GM08714 (cell line): ENCODE data around the gene SENP8.

Experiments used
- H3K4me3 ChIP-seq: fragments of 200-500 bp; sonication (Bioruptor generic); 2 replicates; pipeline ENCODE4 v1.5.1; 2014; ENCODE audit warnings: mild to moderate bottlenecking, low read length, inconsistent platforms
- ZNF274 ChIP-seq: IDR thresholded peaks from 2 replicates; pipeline ENCODE4 v1.6.1; 2012; ENCODE audit warnings: mild to moderate bottlenecking, low read depth, low read length

The SENP8 gene

DNA sequence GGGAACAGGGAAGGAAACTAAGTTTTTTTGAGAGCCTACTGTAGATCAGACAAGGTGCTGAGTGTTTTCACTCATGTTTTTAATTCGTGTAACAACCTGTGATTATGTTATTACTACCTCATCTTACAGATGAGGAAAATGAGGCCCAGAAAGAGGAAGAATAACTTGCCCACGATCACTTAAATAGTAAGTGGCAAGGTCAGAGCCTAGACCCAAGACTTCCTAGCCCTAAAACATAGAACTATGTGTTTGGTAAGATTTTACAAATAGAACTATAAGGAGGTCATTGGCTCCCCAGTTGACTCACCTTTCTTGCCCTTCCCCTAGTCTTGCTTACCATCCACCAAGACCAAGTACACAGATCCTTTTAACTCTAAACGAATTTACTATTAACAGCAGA, 13.7 kb downstream of the SENP8 start:
- no peak for TF ChIP-seq ZNF274
- H3K4me3 ChIP-seq = no peak overlapping the region

DNA sequence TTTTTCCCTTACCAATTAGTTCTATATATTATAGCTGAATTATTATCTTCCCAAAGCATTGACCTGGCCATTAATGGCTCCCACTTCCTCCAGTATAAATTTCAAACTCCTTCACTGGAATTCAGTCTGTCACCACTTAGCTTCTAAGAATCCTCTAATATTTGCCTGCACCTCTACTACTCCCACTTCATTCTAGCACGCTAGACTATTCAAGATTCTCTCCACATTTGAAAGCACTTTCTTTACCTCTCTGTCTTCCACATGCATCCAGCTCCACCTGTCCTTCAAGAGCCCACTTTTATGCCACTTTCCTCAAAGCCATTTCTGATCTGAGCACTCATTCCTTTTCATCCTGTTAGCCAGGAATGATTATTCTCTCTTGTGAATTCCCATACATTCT, 15.0 kb downstream of the SENP8 start:
- no peak for TF ChIP-seq ZNF274
- H3K4me3 ChIP-seq = no peak overlapping the region

DNA sequence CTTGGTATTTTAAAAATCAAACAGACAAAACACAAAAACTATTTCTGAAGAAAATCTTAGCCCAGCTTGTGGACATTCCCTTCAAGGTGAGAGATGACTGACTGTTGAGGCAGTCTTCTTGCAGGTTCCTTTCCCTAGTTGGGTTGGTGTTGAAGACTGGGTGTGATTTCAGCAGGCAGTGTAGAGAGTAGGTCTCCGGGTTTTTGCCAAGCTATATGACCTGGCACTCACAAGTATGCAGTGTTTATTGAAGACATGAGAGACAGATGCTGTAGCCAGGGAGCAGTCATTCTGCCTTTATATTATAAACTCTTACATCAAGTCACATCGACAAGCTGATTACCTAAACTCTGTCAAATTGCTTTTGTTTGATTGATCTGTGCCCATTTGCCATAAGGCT, 17.5 kb downstream of the SENP8 start:
- no peak for TF ChIP-seq ZNF274
- H3K4me3 ChIP-seq = no peak overlapping the region

DNA sequence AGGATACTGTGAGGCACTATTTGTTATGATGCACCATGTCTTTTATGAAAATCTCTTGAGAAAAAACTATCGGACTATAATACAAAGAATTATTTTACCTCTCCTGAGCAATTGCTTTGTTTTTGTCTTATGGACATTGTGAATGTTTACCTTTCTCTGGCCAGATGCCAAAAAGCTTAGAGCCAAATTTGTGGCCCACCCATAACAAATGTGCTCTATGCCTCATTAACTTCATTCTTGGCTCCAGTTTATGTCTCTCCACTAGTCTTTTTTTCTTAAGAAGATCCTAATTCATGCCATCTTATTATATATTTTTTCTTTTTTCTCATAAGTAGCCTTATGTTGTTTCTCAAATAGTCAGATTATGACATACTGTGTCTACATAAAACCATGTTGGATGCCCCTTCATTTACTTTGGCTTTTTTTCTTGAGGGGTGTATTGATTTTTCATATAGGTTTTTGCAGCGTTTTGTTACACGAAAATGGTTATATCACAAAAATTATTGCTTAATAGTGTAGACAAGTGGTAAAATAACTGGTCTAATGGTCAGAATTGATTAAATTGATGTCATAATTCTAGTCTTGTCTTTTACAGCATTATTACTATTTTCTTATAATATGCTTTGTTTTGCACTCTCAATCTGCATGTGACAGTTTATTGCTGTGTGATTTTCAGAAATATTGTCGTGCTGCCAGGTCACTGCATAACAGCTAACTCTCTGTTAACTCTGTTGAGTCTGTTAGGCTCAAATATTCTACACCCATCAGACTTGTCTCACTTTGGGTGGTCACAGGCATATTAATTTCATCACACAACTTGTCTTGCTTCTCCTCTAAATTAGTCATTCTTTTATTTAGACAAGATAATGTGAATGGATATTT, 18.2 kb downstream of the SENP8 start:
- H3K4me3 ChIP-seq = no peak overlapping the region
- no peak for TF ChIP-seq ZNF274

DNA sequence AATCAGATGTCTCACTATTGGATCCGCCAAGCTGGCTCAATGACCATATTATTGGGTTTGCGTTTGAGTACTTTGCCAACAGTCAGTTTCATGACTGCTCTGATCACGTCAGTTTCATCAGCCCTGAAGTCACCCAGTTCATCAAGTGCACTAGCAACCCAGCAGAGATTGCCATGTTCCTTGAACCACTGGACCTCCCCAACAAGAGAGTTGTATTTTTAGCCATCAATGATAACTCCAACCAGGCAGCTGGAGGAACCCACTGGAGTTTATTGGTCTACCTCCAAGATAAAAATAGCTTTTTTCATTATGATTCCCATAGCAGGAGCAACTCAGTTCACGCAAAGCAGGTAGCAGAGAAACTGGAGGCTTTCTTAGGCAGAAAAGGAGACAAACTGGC, 21.5 kb downstream of the SENP8 start:
- no peak for TF ChIP-seq ZNF274
- no peak overlapping the region for H3K4me3 ChIP-seq

DNA sequence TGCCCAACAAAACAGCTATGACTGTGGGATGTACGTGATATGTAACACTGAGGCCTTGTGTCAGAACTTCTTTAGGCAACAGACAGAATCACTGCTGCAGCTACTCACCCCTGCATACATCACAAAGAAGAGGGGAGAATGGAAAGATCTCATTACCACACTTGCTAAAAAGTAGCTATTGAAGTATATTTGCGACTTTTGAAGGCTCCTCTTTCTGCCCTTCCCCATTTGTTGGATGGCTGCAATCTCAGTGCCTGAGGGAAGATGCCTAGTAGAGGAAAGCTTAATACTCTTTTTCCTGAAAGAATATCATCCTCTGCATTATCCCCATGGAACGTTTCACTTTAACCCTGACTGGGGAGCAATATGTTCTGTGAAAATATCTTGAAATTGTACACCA, 21.9 kb downstream of the SENP8 start:
- H3K4me3 ChIP-seq = no peak overlapping the region
- TF ChIP-seq ZNF274 = no peak

DNA sequence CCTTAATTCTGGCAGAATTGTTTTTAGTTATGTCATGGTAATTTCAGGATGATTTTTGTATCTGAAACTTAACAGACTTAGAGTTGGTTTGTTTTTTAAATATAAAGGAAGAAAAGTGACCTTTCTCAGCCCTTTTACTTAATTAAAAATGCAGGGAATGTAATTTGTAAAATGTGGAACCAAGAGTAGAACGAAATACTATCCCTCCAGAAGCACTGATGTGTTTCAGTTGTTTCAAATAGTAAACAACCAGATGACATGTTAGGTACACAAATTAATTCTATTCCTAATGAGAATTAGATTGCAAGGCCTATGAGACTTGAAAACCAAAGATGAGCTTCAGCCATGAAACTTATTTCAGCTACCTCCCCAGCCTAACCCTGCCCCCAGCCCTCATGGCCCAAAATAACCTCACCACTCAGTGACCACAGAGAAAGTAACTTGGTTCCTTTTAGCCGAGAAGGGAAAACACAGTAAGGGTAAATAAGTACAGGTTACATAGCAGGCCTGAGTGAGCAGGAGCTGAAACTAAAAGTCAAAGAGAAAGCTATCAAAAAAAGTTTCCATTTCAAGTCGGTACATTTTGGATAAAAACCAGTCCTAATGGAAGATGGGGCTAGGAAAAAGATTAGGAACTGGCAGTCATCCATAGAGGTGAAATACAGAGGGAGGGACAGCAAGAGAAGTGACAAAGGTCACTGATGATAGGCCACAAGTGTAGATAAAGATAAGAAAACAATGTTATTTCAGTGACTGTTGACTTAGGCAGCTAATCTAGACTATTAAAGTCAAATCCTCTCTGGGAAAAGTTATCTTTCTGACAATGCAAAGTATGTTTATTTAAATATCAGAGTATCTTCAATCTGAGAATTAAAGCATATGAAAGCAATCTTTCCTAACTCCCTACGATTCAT, 23.2 kb downstream of the SENP8 start:
- TF ChIP-seq ZNF274 = no peak
- H3K4me3 ChIP-seq = peak overlapping the region; percentile 46; the same call in 1 of the 2 replicates

DNA sequence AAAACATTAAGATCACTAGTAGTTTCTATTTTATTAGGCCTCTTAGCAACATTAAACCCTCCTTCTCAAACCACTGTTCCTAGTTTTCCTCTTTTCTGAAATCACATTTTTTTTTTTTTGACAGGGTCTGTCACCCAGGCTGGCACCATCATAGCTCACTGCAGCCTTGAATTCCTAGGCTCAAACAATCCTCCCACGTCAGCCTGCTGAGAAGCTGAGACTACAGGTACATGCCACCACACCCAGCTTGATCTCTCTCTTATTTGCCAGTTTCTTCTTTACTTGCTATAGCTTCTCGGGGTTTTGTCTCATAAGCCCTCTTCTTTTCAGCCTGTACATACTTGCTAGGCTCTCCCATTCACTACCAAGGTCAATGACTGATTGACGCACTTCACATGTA, 28.0 kb downstream of the SENP8 start:
- H3K4me3 ChIP-seq = no peak overlapping the region
- TF ChIP-seq ZNF274 = no peak

DNA sequence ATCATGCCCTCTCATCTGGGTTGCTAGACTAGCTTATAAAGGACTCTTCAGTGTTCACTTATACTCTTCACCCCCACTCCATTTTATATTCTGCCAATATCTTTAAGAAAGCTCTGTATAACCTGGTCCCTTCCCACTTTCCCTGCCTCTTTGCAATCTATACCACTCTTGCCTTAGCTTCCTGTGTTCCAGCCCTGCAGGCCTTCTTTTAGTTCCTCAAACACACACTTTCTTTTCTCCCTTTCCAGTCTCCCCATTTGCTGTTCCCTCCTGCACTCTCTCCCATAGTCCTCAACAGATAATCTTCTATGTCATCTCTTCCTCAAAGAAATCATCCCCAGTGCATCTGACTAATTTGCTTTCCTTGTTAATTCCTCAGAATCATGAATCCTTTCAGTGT, 28.7 kb downstream of the SENP8 start:
- TF ChIP-seq ZNF274 = no peak
- H3K4me3 ChIP-seq = no peak overlapping the region

DNA sequence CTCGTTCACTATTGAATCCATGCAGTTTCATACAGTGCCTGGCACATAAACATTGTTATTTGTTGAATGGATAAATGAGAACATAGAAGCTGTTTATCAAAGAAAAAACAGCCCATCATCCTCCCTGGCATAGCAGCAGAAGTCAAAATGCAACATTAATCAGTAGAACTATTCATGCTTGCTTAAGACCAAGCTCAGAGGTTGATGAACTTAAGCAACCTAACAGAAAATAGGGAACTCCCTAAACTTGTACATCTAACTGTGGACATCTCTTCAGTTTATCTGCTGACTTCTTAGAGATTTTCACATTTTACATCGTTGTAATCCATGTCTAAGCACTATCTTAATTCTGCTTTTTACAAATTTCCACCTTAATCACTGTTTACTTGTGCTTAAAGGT, 29.2 kb downstream of the SENP8 start:
- no peak overlapping the region for H3K4me3 ChIP-seq
- no peak for TF ChIP-seq ZNF274

DNA sequence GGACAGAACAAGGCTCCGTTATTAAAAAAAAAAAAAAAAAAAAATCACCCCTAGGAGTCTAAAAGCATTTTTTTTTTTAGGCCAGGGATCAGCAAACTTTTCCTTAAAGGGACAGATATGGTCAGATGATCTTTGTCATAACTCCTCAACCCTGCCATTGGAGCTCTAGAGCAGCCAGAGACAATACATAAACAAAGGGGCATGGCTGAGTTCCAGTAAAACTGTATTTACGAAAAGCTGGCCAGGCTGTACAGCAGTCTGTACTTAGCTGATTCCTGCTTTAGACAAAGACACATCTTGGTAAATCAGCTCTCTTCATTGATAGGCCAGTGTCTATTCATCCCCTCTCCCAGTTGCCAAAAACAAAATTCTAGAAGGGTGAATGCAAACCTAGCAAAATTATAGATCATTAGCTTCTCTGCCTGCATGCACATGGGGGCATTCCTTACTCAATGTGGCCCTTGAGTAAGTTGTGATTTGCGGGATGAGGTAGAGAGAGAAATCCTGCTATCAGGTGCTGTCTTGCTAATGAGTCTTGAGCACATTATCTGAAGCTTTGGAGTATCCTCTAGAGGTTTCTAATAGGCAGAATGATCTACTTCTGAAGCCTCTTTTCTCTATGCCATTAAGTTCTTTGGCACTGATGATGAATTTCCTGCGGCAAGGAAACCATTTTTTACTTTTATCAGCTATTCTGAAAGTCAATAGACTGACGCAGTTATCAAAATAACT, 35.2 kb downstream of the SENP8 start:
- TF ChIP-seq ZNF274 = no peak
- H3K4me3 ChIP-seq = no peak overlapping the region

DNA sequence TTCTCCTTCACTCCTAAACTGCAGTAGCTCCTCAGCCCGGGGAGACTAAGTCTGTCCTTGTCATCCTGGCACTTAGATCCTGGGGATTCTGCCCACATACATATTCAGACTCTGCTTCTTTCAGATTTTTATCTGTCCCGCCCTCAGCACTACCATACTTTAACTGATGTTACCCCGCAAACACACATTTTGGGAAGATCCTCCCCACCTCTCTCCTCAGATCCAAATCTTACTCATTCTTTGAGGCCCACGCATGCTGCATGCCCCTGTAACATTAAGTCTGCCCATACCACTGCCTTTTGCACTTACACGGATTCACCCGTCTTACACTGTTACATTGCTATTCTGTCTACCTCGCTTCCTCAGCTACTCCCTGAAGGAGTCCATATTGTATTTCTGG, 36.1 kb downstream of the SENP8 start:
- TF ChIP-seq ZNF274 = no peak
- no peak overlapping the region for H3K4me3 ChIP-seq

DNA sequence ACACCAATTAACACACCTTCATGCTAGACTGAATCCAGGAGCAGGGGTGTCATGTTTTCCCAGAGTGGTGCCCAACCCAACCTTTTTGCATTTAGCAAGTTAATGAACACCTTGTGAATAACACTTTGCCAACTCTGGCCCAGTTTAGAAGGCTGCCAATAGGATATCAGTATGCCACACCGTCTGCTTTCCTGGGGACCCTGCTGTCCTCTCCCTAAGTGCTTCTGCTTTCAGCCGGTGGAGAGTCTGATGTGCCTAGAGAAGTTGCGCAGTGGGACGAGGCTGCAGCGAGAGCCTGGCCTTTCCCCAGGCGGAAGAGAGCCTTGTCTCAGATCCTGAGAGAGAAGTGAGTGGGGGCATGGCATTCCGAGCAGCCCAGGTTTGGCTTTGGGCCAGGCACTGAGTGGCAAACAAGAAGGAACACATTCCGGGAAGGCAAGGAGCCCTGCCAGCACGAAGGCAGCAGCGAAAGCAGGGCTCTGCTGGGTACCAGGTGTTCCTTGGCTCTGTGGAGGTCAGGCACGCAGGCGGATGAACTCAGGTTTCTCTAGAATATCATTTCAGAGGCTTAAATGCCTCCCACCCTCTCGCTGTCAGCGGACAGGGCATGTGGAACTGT, 36.9 kb downstream of the SENP8 start:
- TF ChIP-seq ZNF274 = no peak
- H3K4me3 ChIP-seq = no peak overlapping the region; the same call in 1 of the 2 replicates
